PC-9 (cell line): Measurements from ENCODE around the gene GSK3B. TPM values are rescaled to one million over a fixed set of nuclear protein-coding genes. Genes with fewer than 3 reads are reported as not detected.

Source experiments
- BruUV-seq: library from RNA; stranded (reverse); fragments of 400-500 nt; replicated peaks from 2 replicates; lab custom pipeline; 2021; lab: Mats Ljungman, UMichigan
- CTCF ChIA-PET: fragments of 300-600 bp; sonication (Branson Sonifier 250); formaldehyde crosslinking; loops from one replicate; lab custom pipeline; 2022; ENCODE audit warnings: antibody characterized with exemption; lab: Charles Lee
- POLR2A ChIA-PET: fragments of 300-600 bp; sonication (Branson Sonifier 250); formaldehyde crosslinking; loops from one replicate; lab custom pipeline; 2022; ENCODE audit warnings: antibody characterized with exemption; ENCODE audit not compliant: unreplicated experiment; lab: Charles Lee
- DNase-seq, 2 experiments: peaks; one replicate each; pipeline versions ENCODE4 v3.0.0 to v3.0.0-alpha.2; 2015 to 2022; ENCODE audit warnings: mixed read lengths in 1 of 2
- H2AFZ ChIP-seq: fragments of 200-600 bp; sonication (generic); 2 replicates; pipeline ENCODE4 v1.8.1; 2017; ENCODE audit warnings: antibody characterized with exemption
- H3F3A ChIP-seq: fragments of 200-600 bp; sonication (generic); 2 replicates; pipeline ENCODE4 v1.8.1; 2017; ENCODE audit warnings: antibody characterized with exemption, mild to moderate bottlenecking, low read depth; ENCODE audit not compliant: insufficient read depth
- H3K27ac ChIP-seq: fragments of 200-600 bp; sonication (generic); 2 replicates; pipeline ENCODE4 v1.6.1; 2016; ENCODE audit warnings: mixed run types
- H3K27me3 ChIP-seq: fragments of 200-600 bp; sonication (generic); 2 replicates; pipeline ENCODE4 v1.6.1; 2016; ENCODE audit warnings: low read depth, mixed run types; ENCODE audit not compliant: insufficient read depth
- H3K36me3 ChIP-seq: fragments of 200-600 bp; sonication (generic); 2 replicates; pipeline ENCODE4 v1.6.1; 2016; ENCODE audit warnings: low read depth, mixed run types
- H3K4me1 ChIP-seq: fragments of 200-600 bp; sonication (generic); replicated peaks from 2 replicates; pipeline ENCODE4 v1.6.1; 2016; ENCODE audit warnings: mixed run types; ENCODE audit not compliant: insufficient read depth
- H3K4me2 ChIP-seq: fragments of 200-600 bp; sonication (generic); 2 replicates; pipeline ENCODE4 v1.6.1; 2017; ENCODE audit warnings: mixed run types
- H3K4me3 ChIP-seq: fragments of 200-600 bp; sonication (generic); 2 replicates; pipeline ENCODE4 v1.6.1; 2016; ENCODE audit warnings: mixed run types
- H3K79me2 ChIP-seq: fragments of 200-600 bp; sonication (generic); 2 replicates; pipeline ENCODE4 v1.6.1; 2017; ENCODE audit warnings: low read depth, mixed run types
- H3K9me2 ChIP-seq: fragments of 200-600 bp; sonication (generic); 2 replicates; pipeline ENCODE4 v1.8.1; 2017; ENCODE audit warnings: mild to moderate bottlenecking; ENCODE audit not compliant: insufficient read depth
- H3K9me3 ChIP-seq: fragments of 200-600 bp; sonication (generic); 2 replicates; pipeline ENCODE4 v1.8.1; 2016; ENCODE audit warnings: low read depth; ENCODE audit not compliant: insufficient read depth
- H4K20me1 ChIP-seq: fragments of 200-600 bp; sonication (generic); 2 replicates; pipeline ENCODE4 v1.8.1; 2017; ENCODE audit not compliant: insufficient read depth
- CTCF ChIP-seq: fragments of 200-600 bp; sonication (generic); conservative IDR thresholded peaks from 2 replicates; pipeline ENCODE4 v1.6.1; 2017; ENCODE audit warnings: mixed run types, antibody characterized with exemption, mild to moderate bottlenecking, moderate library complexity
- EZH2 ChIP-seq: fragments of 200-600 bp; sonication (generic); IDR thresholded peaks from 2 replicates; pipeline ENCODE4 v1.8.0; 2017; ENCODE audit warnings: antibody characterized with exemption, low read depth
- intact Hi-C: fragments of 100-400 bp; cut with micrococcal nuclease; formaldehyde crosslinking; loops from one replicate; pipeline ENCODE4 v1.10.0; 2022; ENCODE audit not compliant: unreplicated experiment
- total RNA-seq: library from RNA; stranded (reverse); gene quantifications from 2 replicates; pipeline ENCODE4 v1.2.3, GENCODE V29; 2021

The GSK3B gene
- total RNA-seq, 1 experiment from 2014 or later, result 62.0 TPM

GRCh38 chr3:119815716-119816115, 278.5 kb downstream of the GSK3B start:
- H2AFZ ChIP-seq, result no peak overlapping the region
- H4K20me1 ChIP-seq, result no peaks in the 10 kb centered on the region
- intact Hi-C loops, result no loop called here
- CTCF ChIA-PET, result no interaction called here
- H3K27ac ChIP-seq, result no peak overlapping the region
- H3K79me2 ChIP-seq, result no peaks in the 10 kb centered on the region
- POLR2A ChIA-PET, result interaction anchor here (0.7 kb wide), 1 partner anchor 32 kb away, joined by 3 read pairs; no protein-coding TSS in a partner anchor
- no TSS peak for BruUV-seq
- no peaks in the 10 kb centered on the region for H3K9me3 ChIP-seq
- no peaks in the 10 kb centered on the region for H3K9me2 ChIP-seq
- no peak overlapping the region for H3K4me2 ChIP-seq
- H3K36me3 ChIP-seq, result no peaks in the 10 kb centered on the region
- TF ChIP-seq EZH2 (no peak), CTCF (no peak)
- no peak overlapping the region for H3K4me3 ChIP-seq
- H3K4me1 ChIP-seq, result no peaks in the 10 kb centered on the region
- H3F3A ChIP-seq, result no peaks in the 10 kb centered on the region
- no peak for DNase-seq
- no peaks in the 10 kb centered on the region; the same call in 1 of the 2 replicates for H3K27me3 ChIP-seq

GRCh38 chr3:119812491-119813058, 281.7 kb downstream of the GSK3B start:
- H3K9me2 ChIP-seq, result no peaks in the 10 kb centered on the region
- no peak overlapping the region for H3K4me3 ChIP-seq
- H3K79me2 ChIP-seq, result no peaks in the 10 kb centered on the region
- H3K4me2 ChIP-seq, result no peak overlapping the region
- no peak overlapping the region for H3K27ac ChIP-seq
- H2AFZ ChIP-seq, result no peak overlapping the region
- no peaks in the 10 kb centered on the region for H3K4me1 ChIP-seq
- intact Hi-C loops, result no loop called here
- H3F3A ChIP-seq, result no peaks in the 10 kb centered on the region
- CTCF ChIA-PET, result no interaction called here
- no peaks in the 10 kb centered on the region; the same call in 1 of the 2 replicates for H3K27me3 ChIP-seq
- H4K20me1 ChIP-seq, result no peaks in the 10 kb centered on the region
- BruUV-seq, result no TSS peak
- POLR2A ChIA-PET, result no interaction called here
- no peaks in the 10 kb centered on the region for H3K36me3 ChIP-seq
- DNase-seq, result no peak
- TF ChIP-seq CTCF, result no peak
- TF ChIP-seq EZH2, result no peak
- no peaks in the 10 kb centered on the region for H3K9me3 ChIP-seq

GRCh38 chr3:119810018-119810435, 284.2 kb downstream of the GSK3B start:
- Histone ChIP-seq H4K20me1 (no peaks in the 10 kb centered on the region), H3K9me2 (no peaks in the 10 kb centered on the region), H3K79me2 (no peaks in the 10 kb centered on the region), H3K4me1 (no peaks in the 10 kb centered on the region), H3K36me3 (no peaks in the 10 kb centered on the region), H3K9me3 (no peaks in the 10 kb centered on the region), H3K4me2 (no peak overlapping the region), H3K27me3 (no peaks in the 10 kb centered on the region; the same call in 1 of the 2 replicates), H3K27ac (no peak overlapping the region), H3F3A (no peaks in the 10 kb centered on the region), H3K4me3 (no peak overlapping the region), H2AFZ (no peak overlapping the region)
- ChIA-PET POLR2A (no interaction called here), CTCF (no interaction called here)
- TF ChIP-seq CTCF (no peak), EZH2 (no peak)
- intact Hi-C loops, result no loop called here
- no peak for DNase-seq
- no TSS peak for BruUV-seq
